22Rv1 (cell line): ENCODE measurements around the gene SRSF1.

Experiments
- ZFX ChIP-seq: fragments of 450-650 bp; IDR thresholded peaks from 2 replicates; pipeline ENCODE4 v1.6.1; 2017; ENCODE audit warnings: antibody characterized with exemption, borderline replicate concordance
- TF ChIP-seq, protein P1 (sequence below): fragments of 450-650 bp; IDR thresholded peaks from 2 replicates; pipeline ENCODE4 v1.5.1; 2017; ENCODE audit warnings: mild to moderate bottlenecking

DNA sequence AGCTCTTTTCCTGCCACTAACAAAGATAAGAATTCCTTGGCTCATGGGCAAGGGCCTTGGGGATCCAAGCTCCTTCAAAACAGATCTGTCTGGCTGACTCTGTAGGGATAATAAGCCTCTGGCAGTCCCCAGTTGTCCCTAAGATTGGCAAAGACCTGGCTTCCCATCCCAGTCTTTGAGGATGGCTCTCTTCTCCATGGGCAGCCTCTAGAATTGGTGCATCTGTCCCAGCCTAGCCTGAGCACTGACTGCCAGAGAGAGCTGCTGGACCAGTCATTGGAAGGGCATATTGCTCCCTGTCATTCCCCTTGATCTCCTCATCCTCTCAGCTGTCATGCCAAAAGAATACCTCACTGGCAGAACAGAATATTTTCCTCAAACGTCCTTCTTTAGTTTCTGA, 38.6 kb downstream of the SRSF1 start:
- TF ChIP-seq, protein P1, sequence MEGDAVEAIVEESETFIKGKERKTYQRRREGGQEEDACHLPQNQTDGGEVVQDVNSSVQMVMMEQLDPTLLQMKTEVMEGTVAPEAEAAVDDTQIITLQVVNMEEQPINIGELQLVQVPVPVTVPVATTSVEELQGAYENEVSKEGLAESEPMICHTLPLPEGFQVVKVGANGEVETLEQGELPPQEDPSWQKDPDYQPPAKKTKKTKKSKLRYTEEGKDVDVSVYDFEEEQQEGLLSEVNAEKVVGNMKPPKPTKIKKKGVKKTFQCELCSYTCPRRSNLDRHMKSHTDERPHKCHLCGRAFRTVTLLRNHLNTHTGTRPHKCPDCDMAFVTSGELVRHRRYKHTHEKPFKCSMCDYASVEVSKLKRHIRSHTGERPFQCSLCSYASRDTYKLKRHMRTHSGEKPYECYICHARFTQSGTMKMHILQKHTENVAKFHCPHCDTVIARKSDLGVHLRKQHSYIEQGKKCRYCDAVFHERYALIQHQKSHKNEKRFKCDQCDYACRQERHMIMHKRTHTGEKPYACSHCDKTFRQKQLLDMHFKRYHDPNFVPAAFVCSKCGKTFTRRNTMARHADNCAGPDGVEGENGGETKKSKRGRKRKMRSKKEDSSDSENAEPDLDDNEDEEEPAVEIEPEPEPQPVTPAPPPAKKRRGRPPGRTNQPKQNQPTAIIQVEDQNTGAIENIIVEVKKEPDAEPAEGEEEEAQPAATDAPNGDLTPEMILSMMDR: no peak
- TF ChIP-seq ZFX: no peak
